HEK293 (cell line): ENCODE data around the gene USP21.
A peak's percentile ranks its signal among the peaks of the same experiment; 100 is the strongest.

Experiments used
- CTCF ChIA-PET: fragments of 350-600 bp; formaldehyde crosslinking; extraction: SDS; loops from one replicate; lab custom pipeline; 2021; ENCODE audit warnings: antibody characterized with exemption; lab: Yijun Ruan, JAX
- POLR2A ChIA-PET: fragments of 300-600 bp; formaldehyde crosslinking; extraction: SDS; loops from one replicate; lab custom pipeline; 2020; ENCODE audit warnings: antibody characterized with exemption, inconsistent platforms; lab: Yijun Ruan, JAX
- H3K27ac ChIP-seq: fragments of 200-500 bp; sonication (Bioruptor generic); 2 replicates; pipeline ENCODE4 v1.5.1; 2014; ENCODE audit warnings: low read depth, low read length, control low read depth, inconsistent platforms; ENCODE audit errors: extremely low read depth
- H3K36me3 ChIP-seq, 2 experiments: fragments of 200-500 bp in 1 of 2; sonication (Bioruptor generic) in 1 of 2; 1 replicate in 1 of 2; 2 replicates in 1 of 2; pipeline ENCODE4 v1.5.1; 2014 to 2017; ENCODE audit warnings: inconsistent platforms in 2 of 2, low read length in 2 of 2; ENCODE audit not compliant: control insufficient read depth in 2 of 2, insufficient read depth in 1 of 2
- H3K4me1 ChIP-seq: fragments of 200-500 bp; sonication (Bioruptor generic); 2 replicates; pipeline ENCODE4 v1.5.1; 2014; ENCODE audit warnings: mild to moderate bottlenecking, low read length, inconsistent platforms; ENCODE audit not compliant: control insufficient read depth, insufficient read depth
- H3K4me3 ChIP-seq: 2 replicates; pipeline ENCODE4 v1.5.1; 2011; ENCODE audit warnings: low read depth, mild to moderate bottlenecking, control low read depth, low read length, moderate library complexity
- H3K9me3 ChIP-seq: fragments of 200-500 bp; sonication (Bioruptor generic); 2 replicates; pipeline ENCODE4 v1.5.1; 2014; ENCODE audit warnings: low read depth, low read length, inconsistent platforms; ENCODE audit not compliant: control insufficient read depth, insufficient read depth
- BCL11A ChIP-seq: fragments of 450-650 bp; formaldehyde crosslinking; IDR thresholded peaks from 2 replicates; pipeline ENCODE4 v1.5.1; 2016; ENCODE audit warnings: low read depth, missing biosample characterization, missing genetic modification characterization
- CTCF ChIP-seq: fragments of 450-650 bp; formaldehyde crosslinking; IDR thresholded peaks from 2 replicates; pipeline ENCODE4 v1.5.1; 2016; ENCODE audit warnings: missing biosample characterization, missing genetic modification characterization
- EGR2 ChIP-seq: fragments of 450-650 bp; formaldehyde crosslinking; IDR thresholded peaks from 2 replicates; pipeline ENCODE4 v1.5.1; 2016; ENCODE audit warnings: low read depth, missing biosample characterization, missing genetic modification characterization
- GLIS2 ChIP-seq: fragments of 450-650 bp; formaldehyde crosslinking; IDR thresholded peaks from 2 replicates; pipeline ENCODE4 v1.5.1; 2016; ENCODE audit warnings: missing biosample characterization, missing genetic modification characterization
- KLF10 ChIP-seq: fragments of 450-650 bp; IDR thresholded peaks from 2 replicates; pipeline ENCODE4 v1.5.1; 2018; ENCODE audit warnings: missing biosample characterization, mild to moderate bottlenecking, missing genetic modification characterization
- KLF9 ChIP-seq: fragments of 450-650 bp; formaldehyde crosslinking; IDR thresholded peaks from 2 replicates; pipeline ENCODE4 v1.5.1; 2016; ENCODE audit warnings: missing biosample characterization, missing genetic modification characterization, low read depth
- OSR2 ChIP-seq: fragments of 450-650 bp; formaldehyde crosslinking; IDR thresholded peaks from 2 replicates; pipeline ENCODE4 v1.5.1; 2016; ENCODE audit warnings: missing biosample characterization, missing genetic modification characterization
- OVOL3 ChIP-seq: fragments of 450-650 bp; formaldehyde crosslinking; IDR thresholded peaks from 2 replicates; pipeline ENCODE4 v1.5.1; 2016; ENCODE audit warnings: missing biosample characterization, missing genetic modification characterization
- SALL2 ChIP-seq: fragments of 450-650 bp; formaldehyde crosslinking; IDR thresholded peaks from 2 replicates; pipeline ENCODE4 v1.5.0; 2017; ENCODE audit warnings: missing biosample characterization, mild to moderate bottlenecking, missing genetic modification characterization, borderline replicate concordance
- SCRT2 ChIP-seq: fragments of 450-650 bp; formaldehyde crosslinking; IDR thresholded peaks from 2 replicates; pipeline ENCODE4 v1.5.1; 2016; ENCODE audit warnings: missing biosample characterization, missing genetic modification characterization
- SP2 ChIP-seq: fragments of 450-650 bp; formaldehyde crosslinking; IDR thresholded peaks from 2 replicates; pipeline ENCODE4 v1.5.1; 2016; ENCODE audit warnings: missing biosample characterization, missing genetic modification characterization
- YY1 ChIP-seq: fragments of 450-650 bp; formaldehyde crosslinking; IDR thresholded peaks from 2 replicates; pipeline ENCODE4 v1.5.1; 2018; ENCODE audit warnings: missing biosample characterization, missing genetic modification characterization
- ZBTB48 ChIP-seq: fragments of 450-650 bp; formaldehyde crosslinking; IDR thresholded peaks from 2 replicates; pipeline ENCODE4 v1.5.1; 2016; ENCODE audit warnings: missing biosample characterization, missing genetic modification characterization
- ZBTB8A ChIP-seq: fragments of 450-650 bp; formaldehyde crosslinking; IDR thresholded peaks from 2 replicates; pipeline ENCODE4 v1.5.1; 2016; ENCODE audit warnings: missing biosample characterization, missing genetic modification characterization
- ZIC2 ChIP-seq: fragments of 450-650 bp; formaldehyde crosslinking; IDR thresholded peaks from 2 replicates; pipeline ENCODE4 v1.5.1; 2016; ENCODE audit warnings: missing biosample characterization, missing genetic modification characterization
- ZNF114 ChIP-seq: fragments of 450-650 bp; formaldehyde crosslinking; IDR thresholded peaks from 2 replicates; pipeline ENCODE4 v1.5.0; 2017; ENCODE audit warnings: missing biosample characterization, missing genetic modification characterization
- ZNF132 ChIP-seq: fragments of 450-650 bp; formaldehyde crosslinking; IDR thresholded peaks from 2 replicates; pipeline ENCODE4 v1.5.1; 2017; ENCODE audit warnings: missing biosample characterization, missing genetic modification characterization, borderline replicate concordance
- ZNF140 ChIP-seq: fragments of 450-650 bp; formaldehyde crosslinking; IDR thresholded peaks from 2 replicates; pipeline ENCODE4 v1.5.1; 2016; ENCODE audit warnings: missing biosample characterization, missing genetic modification characterization
- ZNF155 ChIP-seq: fragments of 450-650 bp; formaldehyde crosslinking; IDR thresholded peaks from 2 replicates; pipeline ENCODE4 v1.5.1; 2016; ENCODE audit warnings: missing biosample characterization, missing genetic modification characterization
- ZNF341 ChIP-seq: fragments of 450-650 bp; formaldehyde crosslinking; IDR thresholded peaks from 2 replicates; pipeline ENCODE4; 2016; ENCODE audit warnings: low read depth, missing biosample characterization, missing genetic modification characterization
- ZNF433 ChIP-seq: fragments of 450-650 bp; formaldehyde crosslinking; IDR thresholded peaks from 2 replicates; pipeline ENCODE4 v1.5.1; 2016; ENCODE audit warnings: missing biosample characterization, missing genetic modification characterization, low read depth
- ZNF514 ChIP-seq: fragments of 450-650 bp; formaldehyde crosslinking; IDR thresholded peaks from 2 replicates; pipeline ENCODE4 v1.5.1; 2016; ENCODE audit warnings: missing biosample characterization, missing genetic modification characterization
- ZNF529 ChIP-seq: fragments of 450-650 bp; formaldehyde crosslinking; IDR thresholded peaks from 2 replicates; pipeline ENCODE4 v1.5.1; 2017; ENCODE audit warnings: missing genetic modification characterization, missing biosample characterization; ENCODE audit not compliant: insufficient replicate concordance
- ZNF549 ChIP-seq: fragments of 450-650 bp; IDR thresholded peaks from 2 replicates; pipeline ENCODE4 v1.5.1; 2018; ENCODE audit warnings: missing biosample characterization, missing genetic modification characterization, mild to moderate bottlenecking, inconsistent platforms, moderate library complexity
- ZNF555 ChIP-seq: fragments of 450-650 bp; formaldehyde crosslinking; conservative IDR thresholded peaks from 2 replicates; pipeline ENCODE4 v1.5.1; 2017; ENCODE audit warnings: missing biosample characterization, mild to moderate bottlenecking, missing genetic modification characterization, inconsistent platforms
- ZNF558 ChIP-seq: fragments of 450-650 bp; formaldehyde crosslinking; IDR thresholded peaks from 2 replicates; pipeline ENCODE4 v1.5.1; 2016; ENCODE audit warnings: missing biosample characterization, missing genetic modification characterization
- ZNF596 ChIP-seq: fragments of 450-650 bp; IDR thresholded peaks from 2 replicates; pipeline ENCODE4 v1.5.0; 2018; ENCODE audit warnings: missing biosample characterization, mild to moderate bottlenecking, missing genetic modification characterization, moderate library complexity
- ZNF610 ChIP-seq: fragments of 450-650 bp; formaldehyde crosslinking; IDR thresholded peaks from 2 replicates; pipeline ENCODE4 v1.5.1; 2016; ENCODE audit warnings: missing biosample characterization, missing genetic modification characterization, borderline replicate concordance
- ZNF776 ChIP-seq: fragments of 450-650 bp; formaldehyde crosslinking; IDR thresholded peaks from 2 replicates; pipeline ENCODE4 v1.5.0; 2017; ENCODE audit warnings: missing biosample characterization, missing genetic modification characterization, borderline replicate concordance
- ZNF792 ChIP-seq: fragments of 450-650 bp; formaldehyde crosslinking; IDR thresholded peaks from 2 replicates; pipeline ENCODE4 v1.5.1; 2016; ENCODE audit warnings: missing biosample characterization, missing genetic modification characterization
- ZNF837 ChIP-seq: fragments of 450-650 bp; formaldehyde crosslinking; IDR thresholded peaks from 2 replicates; pipeline ENCODE4 v1.5.1; 2016; ENCODE audit warnings: missing biosample characterization, missing genetic modification characterization
- ZNF843 ChIP-seq: fragments of 450-650 bp; formaldehyde crosslinking; IDR thresholded peaks from 2 replicates; pipeline ENCODE4 v1.5.1; 2016; ENCODE audit warnings: missing biosample characterization, missing genetic modification characterization
- ZSCAN30 ChIP-seq: fragments of 450-650 bp; IDR thresholded peaks from 2 replicates; pipeline ENCODE4 v1.5.1; 2018; ENCODE audit warnings: missing biosample characterization, mild to moderate bottlenecking, missing genetic modification characterization, moderate library complexity
- ZSCAN4 ChIP-seq: fragments of 450-650 bp; formaldehyde crosslinking; IDR thresholded peaks from 2 replicates; pipeline ENCODE4 v1.5.1; 2017; ENCODE audit warnings: missing biosample characterization, missing genetic modification characterization
- TF ChIP-seq, protein P1 (sequence below): fragments of 450-650 bp; formaldehyde crosslinking; IDR thresholded peaks from 2 replicates; pipeline ENCODE4 v1.5.1; 2016; ENCODE audit warnings: missing biosample characterization, missing genetic modification characterization, low read depth

Gene USP21

DNA sequence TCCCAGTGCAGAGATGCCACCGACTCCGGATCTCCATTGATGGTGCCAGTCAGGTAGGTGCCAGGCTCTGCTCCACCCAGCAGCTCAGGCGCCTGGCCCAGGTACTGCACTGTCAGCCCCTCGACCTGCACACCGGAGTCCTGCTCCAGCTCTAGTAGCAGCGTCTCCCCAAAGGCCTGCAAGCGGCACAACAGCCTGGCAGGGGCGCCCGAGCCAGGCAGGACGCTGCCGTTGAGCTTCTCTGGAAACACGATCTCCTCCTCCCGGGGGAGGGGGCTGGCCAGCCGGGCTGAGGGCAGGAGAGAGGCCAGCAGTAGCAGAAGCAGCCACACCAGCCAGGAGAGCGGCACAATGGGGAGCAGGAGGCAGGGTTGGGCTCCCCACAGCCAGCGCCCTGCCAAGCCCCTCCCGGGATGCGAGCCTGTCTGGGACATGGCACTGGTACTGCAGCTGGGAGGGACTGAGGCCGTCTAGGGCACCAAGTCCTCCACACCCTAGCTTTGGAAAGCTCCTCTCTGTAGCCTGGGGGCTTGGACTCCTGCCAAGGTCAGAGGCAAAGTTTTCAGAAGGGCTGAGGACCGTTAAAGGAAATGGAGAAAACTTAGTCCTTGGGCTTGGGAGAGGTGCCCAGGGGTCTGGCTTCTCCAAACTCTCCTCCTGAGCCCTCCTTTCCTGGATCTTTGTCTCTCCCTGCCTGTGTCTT is 39.0 kb downstream of the USP21 start (continued):
- TF ChIP-seq ZNF529 (tag by site-specific recombination): no peak
- no peak for TF ChIP-seq ZNF514 (tag by site-specific recombination)
- no peak for TF ChIP-seq ZNF776 (tag by site-specific recombination)
- 0 out of 2 replicates have a peak, but pooled peaks have one; percentile 14 for TF ChIP-seq ZNF341 (tag by site-specific recombination)
- no peak for TF ChIP-seq ZNF155
- TF ChIP-seq SALL2 (tag by site-specific recombination): no peak
- 0 out of 2 replicates have a peak, but pooled peaks have one; percentile 12 for TF ChIP-seq CTCF (tag by site-specific recombination)
- no peak for TF ChIP-seq KLF10 (tag by site-specific recombination)
- no peak for TF ChIP-seq SP2 (tag by site-specific recombination)
- TF ChIP-seq ZBTB8A (tag by site-specific recombination): peak; percentile 51
- no peak for TF ChIP-seq KLF9
- TF ChIP-seq ZBTB48 (tag by site-specific recombination): 0 out of 2 replicates have a peak, but pooled peaks have one; percentile 48
- no peak for TF ChIP-seq ZNF132 (tag by site-specific recombination)
- TF ChIP-seq ZNF843 (tag by site-specific recombination): 0 out of 2 replicates have a peak, but pooled peaks have one; percentile 6
- 0 out of 2 replicates have a peak, but pooled peaks have one; percentile 30 for TF ChIP-seq ZSCAN30 (tag by site-specific recombination)
- TF ChIP-seq ZNF433 (tag by site-specific recombination): no peak
- peak; percentile 36 for TF ChIP-seq OSR2 (tag by site-specific recombination)
- 0 out of 2 replicates have a peak, but pooled peaks have one; percentile 9 for TF ChIP-seq GLIS2 (tag by site-specific recombination)
- TF ChIP-seq, protein P1, sequence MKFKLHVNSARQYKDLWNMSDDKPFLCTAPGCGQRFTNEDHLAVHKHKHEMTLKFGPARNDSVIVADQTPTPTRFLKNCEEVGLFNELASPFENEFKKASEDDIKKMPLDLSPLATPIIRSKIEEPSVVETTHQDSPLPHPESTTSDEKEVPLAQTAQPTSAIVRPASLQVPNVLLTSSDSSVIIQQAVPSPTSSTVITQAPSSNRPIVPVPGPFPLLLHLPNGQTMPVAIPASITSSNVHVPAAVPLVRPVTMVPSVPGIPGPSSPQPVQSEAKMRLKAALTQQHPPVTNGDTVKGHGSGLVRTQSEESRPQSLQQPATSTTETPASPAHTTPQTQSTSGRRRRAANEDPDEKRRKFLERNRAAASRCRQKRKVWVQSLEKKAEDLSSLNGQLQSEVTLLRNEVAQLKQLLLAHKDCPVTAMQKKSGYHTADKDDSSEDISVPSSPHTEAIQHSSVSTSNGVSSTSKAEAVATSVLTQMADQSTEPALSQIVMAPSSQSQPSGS (tag by site-specific recombination): no peak
- TF ChIP-seq ZNF596: no peak
- peak; percentile 70 for TF ChIP-seq ZIC2 (tag by site-specific recombination)
- peak; percentile 65; the same call in 1 of the 2 replicates for TF ChIP-seq ZNF610
- no peak for TF ChIP-seq YY1 (tag by site-specific recombination)

GRCh38 chr1:161198897-161199431 is 39.7 kb downstream of the USP21 start, which contains the start of gene ADAMTS4:
ADAMTS4 (minus strand) TSS chr1:161199054; CDS start chr1:161198627, 427 bp downstream.
- ChIA-PET CTCF (interaction anchor here (0.7 to 1.9 kb wide), 7 partner anchors 10 to 183 kb away, joined by 3 to 14 read pairs (median 4); no protein-coding TSS in a partner anchor), POLR2A (interaction anchor here (0.5 to 1.9 kb wide), 7 partner anchors 10 to 241 kb away, joined by 3 to 7 read pairs (median 3); partner anchors contain the start of gene TOMM40L)
- Histone ChIP-seq H3K9me3 (no peaks in the 10 kb centered on the region), H3K4me1 (peaks cover 9% of the 10 kb centered on the region; the same call in 1 of the 2 replicates), H3K36me3 (peaks cover 8% of the 10 kb centered on the region in 2 experiments; a peak in 2 of 3 replicates), H3K4me3 (no peak within 1 kb of the TSS), H3K27ac (no peak within 1 kb of the TSS; the same call in 1 of the 2 replicates)
- no peak for TF ChIP-seq ZNF140
- TF ChIP-seq BCL11A (tag by site-specific recombination): no peak
- no peak for TF ChIP-seq OVOL3 (tag by site-specific recombination)
- no peak for TF ChIP-seq SCRT2 (tag by site-specific recombination)
- no peak for TF ChIP-seq ZNF792 (tag by site-specific recombination)
- no peak for TF ChIP-seq ZNF837 (tag by site-specific recombination)
- TF ChIP-seq ZNF558 (tag by site-specific recombination): 0 out of 2 replicates have a peak, but pooled peaks have one; percentile 25
- TF ChIP-seq EGR2: no peak
- TF ChIP-seq ZNF433 (tag by site-specific recombination): no peak
- no peak for TF ChIP-seq ZSCAN4 (tag by site-specific recombination)
- no peak for TF ChIP-seq ZNF114 (tag by site-specific recombination)
- TF ChIP-seq ZNF555 (tag by site-specific recombination): no peak
- TF ChIP-seq ZNF549 (tag by site-specific recombination): no peak
